HG02981 (cell line): ENCODE results near the gene PLEKHM2.

Experiments
- ATAC-seq: cut with Tn5 transposase; IDR thresholded peaks from one replicate; pipeline ENCODE4 v1.9.1; 2021; ENCODE audit warnings: mild to moderate bottlenecking, moderate library complexity; ENCODE audit not compliant: unreplicated experiment

Gene PLEKHM2

GRCh38 chr1:15757016-15757543 lies 73.0 kb downstream of the PLEKHM2 start:
- ATAC-seq: no peak

- ATAC-seq: no peak
These were observed 73.6 kb downstream of the PLEKHM2 start for GRCh38 chr1:15757575-15758342.

GRCh38 chr1:15758343-15758931 lies 74.3 kb downstream of the PLEKHM2 start, which contains the start of gene FBLIM1:
FBLIM1 (plus strand) TSS chr1:15758795; CDS start chr1:15764984, 6,189 bp downstream.
- ATAC-seq: no peak

GRCh38 chr1:15758953-15759661 lies 75.0 kb downstream of the PLEKHM2 start:
- no peak for ATAC-seq

- no peak for ATAC-seq
These were observed 76.5 kb downstream of the PLEKHM2 start for GRCh38 chr1:15760520-15761211.

- ATAC-seq: no peak
These were observed 77.4 kb downstream of the PLEKHM2 start for GRCh38 chr1:15761366-15762128.

- ATAC-seq: no peak
These were observed 78.4 kb downstream of the PLEKHM2 start for GRCh38 chr1:15762546-15762945.

- no peak for ATAC-seq
These were observed 80.2 kb downstream of the PLEKHM2 start for GRCh38 chr1:15764269-15764764.

GRCh38 chr1:15764890-15765289 lies 80.8 kb downstream of the PLEKHM2 start:
- no peak for ATAC-seq

GRCh38 chr1:15765495-15766194 lies 81.5 kb downstream of the PLEKHM2 start:
- ATAC-seq: no peak

- ATAC-seq: no peak
These were observed 83.8 kb downstream of the PLEKHM2 start for GRCh38 chr1:15767941-15768340.

GRCh38 chr1:15768388-15768787 lies 84.3 kb downstream of the PLEKHM2 start:
- no peak for ATAC-seq

GRCh38 chr1:15770313-15770962 lies 86.3 kb downstream of the PLEKHM2 start:
- ATAC-seq: no peak

GRCh38 chr1:15771836-15772515 lies 87.9 kb downstream of the PLEKHM2 start:
- no peak for ATAC-seq

- no peak for ATAC-seq
These were observed 91.6 kb downstream of the PLEKHM2 start for GRCh38 chr1:15775706-15776105.

- no peak for ATAC-seq
These were observed 94.0 kb downstream of the PLEKHM2 start for GRCh38 chr1:15777909-15778707.
